ENCODE measurements around the gene OGT. TPM values are rescaled to one million over a fixed set of nuclear protein-coding genes. Genes with fewer than 3 reads are reported as not detected.

The OGT gene
- total RNA-seq, 3 donors from 2014 or later = 150 to 198 (median 166) TPM

DNA sequence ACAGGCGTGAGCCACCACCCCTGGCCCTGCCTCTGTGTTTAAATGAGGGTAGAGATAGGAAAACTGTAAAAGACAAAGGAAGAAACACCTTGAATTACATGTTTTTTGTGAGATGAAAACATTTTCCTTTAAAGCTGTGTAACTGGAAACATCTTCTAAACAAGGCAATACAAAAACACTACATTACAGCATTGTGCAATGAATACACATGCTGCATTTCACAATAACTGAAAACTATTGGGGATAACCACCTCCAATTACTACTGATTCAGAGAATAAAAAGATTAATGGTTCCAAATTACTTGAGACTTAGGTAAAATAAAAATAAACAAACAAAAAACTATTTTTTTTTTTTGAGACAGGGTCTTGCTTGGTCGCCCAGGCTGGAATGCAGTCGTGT is 7.6 kb upstream of the OGT start:
- Mint-ChIP-seq H3K4me1 (ENCODE audit: low read depth) (peaks cover 2% of the 10 kb centered on the region), H3K4me3 (no peak overlapping the region), H3K36me3 (ENCODE audit: insufficient read depth) (no peaks in the 10 kb centered on the region), H3K9me3 (no peaks in the 10 kb centered on the region), H3K27me3 (ENCODE audit: low read depth) (no peaks in the 10 kb centered on the region)
- DNase-seq (no peak), ATAC-seq (no peak)

DNA sequence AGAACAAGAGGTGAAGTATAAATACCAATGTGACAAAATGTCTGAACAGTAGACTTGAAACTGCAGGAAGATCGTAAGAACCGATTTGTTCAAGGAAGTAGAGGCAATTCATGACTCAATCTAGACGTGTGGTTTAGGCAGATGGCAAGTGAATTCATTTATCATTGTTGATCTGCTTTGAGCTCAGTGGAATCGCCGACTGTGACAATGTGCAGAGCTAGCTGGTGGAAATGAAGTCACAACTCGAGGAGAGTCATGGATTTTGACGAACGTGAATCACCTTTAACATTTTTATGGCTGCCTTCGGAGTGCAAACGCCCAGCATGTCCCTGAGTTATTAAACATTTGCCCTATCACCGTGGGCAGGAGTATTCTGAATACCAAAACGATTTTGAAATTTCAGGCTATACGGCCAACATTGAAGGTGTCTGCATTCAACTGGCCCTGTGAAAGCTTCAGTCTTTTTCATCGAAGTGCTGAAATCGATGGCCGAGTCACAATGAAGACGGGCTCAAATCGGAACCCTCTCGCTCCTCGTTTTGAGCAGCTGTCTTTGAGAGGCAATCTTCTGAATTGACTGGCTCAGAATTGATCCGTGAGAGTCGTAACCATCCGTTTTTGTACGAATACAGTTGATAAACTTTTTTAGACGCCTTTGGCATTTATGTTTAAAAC is 689 bp upstream of the OGT start:
- ATAC-seq = peak; percentile 69 to 73

DNA sequence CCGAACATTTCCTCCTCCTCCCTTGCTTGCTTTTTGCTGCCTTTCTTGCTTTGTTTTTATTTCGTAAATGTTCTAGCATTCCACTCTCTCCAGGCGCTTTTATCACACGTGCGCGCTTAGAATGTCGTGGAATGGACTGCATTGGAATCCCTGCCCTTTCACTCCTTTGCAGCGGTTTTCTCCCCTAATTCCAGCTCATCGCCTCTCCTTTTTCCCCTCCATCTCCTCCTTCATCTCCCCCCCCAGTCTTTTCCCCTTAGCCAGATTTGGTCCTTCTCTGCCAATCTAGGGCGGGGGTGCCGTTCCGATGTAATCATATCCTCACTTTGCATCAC is 579 bp downstream of the OGT start:
- Mint-ChIP-seq H3K4me1 (ENCODE audit: low read depth) (peaks cover 14% of the 10 kb centered on the region), H3K4me3 (peak overlapping the region; percentile 92), H3K27me3 (ENCODE audit: low read depth) (no peaks in the 10 kb centered on the region)

More for the DNA sequence above, 689 bp upstream of the OGT start:
- Mint-ChIP-seq H3K4me3 (peak overlapping the region; percentile 92), H3K4me1 (ENCODE audit: low read depth) (peaks cover 12% of the 10 kb centered on the region), H3K36me3 (ENCODE audit: insufficient read depth) (peaks cover 14% of the 10 kb centered on the region), H3K9me3 (no peaks in the 10 kb centered on the region), H3K27me3 (ENCODE audit: low read depth) (no peaks in the 10 kb centered on the region)
- DNase-seq = peak; percentile 52

DNA sequence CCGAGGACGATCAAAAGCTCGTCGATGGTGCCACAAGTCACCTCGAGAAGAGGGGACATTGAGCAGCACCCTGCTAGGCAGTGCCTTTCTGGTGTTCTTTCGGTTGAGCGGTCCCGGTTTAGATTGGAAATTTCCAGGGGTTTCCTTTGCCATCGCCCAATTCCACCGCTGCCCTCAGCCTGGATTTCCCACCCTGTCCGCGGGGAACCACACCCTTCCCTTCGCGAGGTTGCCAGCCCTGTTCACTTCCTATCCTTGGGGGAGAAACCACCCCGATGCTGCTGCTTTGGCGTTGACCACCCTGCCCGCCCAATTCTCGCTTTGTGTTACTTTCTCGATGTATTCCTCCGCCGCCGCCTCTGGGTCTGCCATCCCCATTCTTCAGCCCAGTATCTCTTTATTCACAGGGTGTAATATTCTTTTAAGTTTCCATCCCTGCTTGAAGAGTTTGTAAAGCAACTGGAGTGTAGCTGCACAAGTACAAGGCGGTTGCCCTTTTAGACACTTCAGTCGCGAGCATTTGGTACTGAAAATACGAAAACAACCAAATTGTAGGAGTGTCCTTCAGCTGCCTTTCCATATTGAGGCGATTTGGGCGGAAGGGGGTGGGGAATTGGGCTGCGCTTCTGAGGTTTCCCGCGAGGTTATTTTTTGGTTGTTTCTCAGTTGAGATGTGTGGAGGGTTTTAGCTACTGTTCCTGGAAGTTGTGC is 1.1 kb downstream of the OGT start:
- H3K36me3 Mint-ChIP-seq (ENCODE audit: insufficient read depth) = peaks cover 21% of the 10 kb centered on the region
- H3K27me3 Mint-ChIP-seq (ENCODE audit: low read depth) = no peaks in the 10 kb centered on the region
- ATAC-seq = peak; percentile 8 to 11
- peak overlapping the region; percentile 92 for H3K4me3 Mint-ChIP-seq
- H3K9me3 Mint-ChIP-seq = no peaks in the 10 kb centered on the region
- DNase-seq = peak; percentile 52
- H3K4me1 Mint-ChIP-seq (ENCODE audit: low read depth) = peaks cover 16% of the 10 kb centered on the region

More for the DNA sequence above, 579 bp downstream of the OGT start:
- DNase-seq = no peak
- Mint-ChIP-seq H3K36me3 (ENCODE audit: insufficient read depth) (peaks cover 20% of the 10 kb centered on the region), H3K9me3 (no peaks in the 10 kb centered on the region)
- no peak for ATAC-seq

DNA sequence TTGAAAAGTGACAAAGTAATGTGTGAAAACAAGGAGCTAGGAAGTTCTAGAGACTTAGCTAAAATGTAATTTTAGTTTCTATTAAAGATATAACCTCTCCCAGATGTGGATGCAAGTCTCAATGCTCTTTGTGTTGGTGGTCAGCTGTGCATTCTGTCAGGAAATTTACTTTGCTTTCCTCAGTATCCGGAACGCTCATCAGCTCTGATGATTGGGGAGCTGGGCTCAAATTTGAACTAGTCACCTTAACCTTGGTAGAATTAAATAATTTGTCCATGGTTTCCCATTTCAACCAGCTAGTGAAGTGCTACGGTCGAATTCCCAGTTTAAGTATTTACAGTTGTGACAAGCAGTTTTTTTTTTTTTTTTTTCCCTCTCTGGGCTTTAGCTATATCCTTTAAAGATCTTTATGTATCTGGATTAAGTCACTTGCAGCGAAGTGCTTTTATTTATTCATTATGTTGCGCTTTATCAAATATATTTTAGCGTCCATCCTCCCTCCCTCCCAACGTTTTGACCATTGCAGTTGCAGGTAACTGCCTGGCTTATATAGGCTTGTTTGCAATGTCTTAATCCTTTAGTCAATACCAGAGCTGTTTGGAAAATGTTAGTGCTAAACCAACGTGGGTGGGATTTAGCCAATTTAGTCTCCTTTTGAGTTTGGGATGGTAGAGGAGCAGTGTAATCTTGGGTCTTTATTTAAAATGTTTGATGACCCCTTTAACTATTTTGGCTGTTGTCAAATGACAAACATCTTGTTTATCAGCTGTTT is 2.1 kb downstream of the OGT start:
- Mint-ChIP-seq H3K36me3 (ENCODE audit: insufficient read depth) (peaks cover 21% of the 10 kb centered on the region), H3K9me3 (no peaks in the 10 kb centered on the region), H3K4me1 (ENCODE audit: low read depth) (peaks cover 16% of the 10 kb centered on the region), H3K4me3 (peak overlapping the region; percentile 92), H3K27me3 (ENCODE audit: low read depth) (no peaks in the 10 kb centered on the region)
- no peak for DNase-seq
- no peak for ATAC-seq

DNA sequence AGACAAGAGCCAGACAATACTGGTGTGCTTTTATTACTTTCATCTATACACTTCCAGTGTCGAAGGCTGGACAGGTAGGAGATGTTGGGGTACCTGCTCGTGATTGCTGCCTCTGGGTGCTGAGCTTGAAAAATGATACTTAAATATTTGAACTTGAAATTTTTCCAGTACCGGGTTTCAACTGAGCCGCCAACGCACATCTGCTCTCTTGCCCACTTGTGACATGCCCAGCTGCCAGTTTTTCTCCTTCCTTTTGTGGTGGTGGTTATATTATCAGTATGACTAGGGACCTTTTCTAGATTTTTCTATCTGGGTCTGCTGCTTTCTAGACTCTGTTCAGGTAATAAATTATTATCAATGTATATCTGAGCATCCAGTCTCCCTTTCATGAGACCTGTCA is 3.4 kb downstream of the OGT start:
- H3K27me3 Mint-ChIP-seq (ENCODE audit: low read depth) = no peaks in the 10 kb centered on the region
- peaks cover 26% of the 10 kb centered on the region for H3K36me3 Mint-ChIP-seq (ENCODE audit: insufficient read depth)
- H3K4me3 Mint-ChIP-seq = peak overlapping the region; percentile 92
- H3K9me3 Mint-ChIP-seq = no peaks in the 10 kb centered on the region
- DNase-seq (peak; percentile 15), ATAC-seq (no peak)
- peaks cover 20% of the 10 kb centered on the region for H3K4me1 Mint-ChIP-seq (ENCODE audit: low read depth)

DNA sequence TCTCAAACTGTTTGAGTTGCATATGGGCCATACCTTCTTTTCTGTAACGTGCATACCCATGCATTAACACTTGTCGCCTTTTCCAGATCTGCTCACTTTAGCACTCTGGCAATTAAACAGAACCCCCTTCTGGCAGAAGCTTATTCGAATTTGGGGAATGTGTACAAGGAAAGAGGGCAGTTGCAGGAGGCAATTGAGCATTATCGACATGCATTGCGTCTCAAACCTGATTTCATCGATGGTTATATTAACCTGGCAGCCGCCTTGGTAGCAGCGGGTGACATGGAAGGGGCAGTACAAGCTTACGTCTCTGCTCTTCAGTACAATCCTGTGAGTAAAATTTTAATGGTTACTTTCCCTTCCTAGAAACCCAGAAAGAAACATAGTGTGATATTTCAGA is 4.8 kb downstream of the OGT start:
- H3K27me3 Mint-ChIP-seq (ENCODE audit: low read depth) = no peaks in the 10 kb centered on the region
- H3K9me3 Mint-ChIP-seq = no peaks in the 10 kb centered on the region
- no peak for ATAC-seq
- H3K36me3 Mint-ChIP-seq (ENCODE audit: insufficient read depth) = peaks cover 30% of the 10 kb centered on the region
- peak overlapping the region; percentile 92 for H3K4me3 Mint-ChIP-seq
- peaks cover 28% of the 10 kb centered on the region for H3K4me1 Mint-ChIP-seq (ENCODE audit: low read depth)
- no peak for DNase-seq

DNA sequence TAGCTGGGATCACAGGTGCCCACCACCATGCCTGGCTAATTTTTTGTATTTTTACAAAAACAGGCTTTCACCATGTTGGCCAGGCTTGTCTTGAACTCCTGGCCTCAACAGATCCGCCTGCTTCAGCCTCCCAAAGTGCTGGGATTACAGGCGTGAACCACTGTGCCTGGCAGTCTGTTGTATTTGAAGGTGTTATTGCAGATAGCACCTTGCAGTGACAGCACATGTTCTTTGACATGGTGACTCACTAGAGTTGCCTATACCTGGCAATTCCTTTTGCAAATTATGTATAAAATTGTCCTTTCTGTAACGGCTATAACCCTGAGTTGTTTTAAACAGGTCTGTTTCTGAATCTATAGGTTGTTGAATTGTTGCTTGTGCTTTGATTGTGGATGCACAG is 7.9 kb downstream of the OGT start:
- Mint-ChIP-seq H3K27me3 (ENCODE audit: low read depth) (no peaks in the 10 kb centered on the region), H3K9me3 (no peaks in the 10 kb centered on the region), H3K36me3 (ENCODE audit: insufficient read depth) (peaks cover 31% of the 10 kb centered on the region), H3K4me3 (peak overlapping the region; percentile 92), H3K4me1 (ENCODE audit: low read depth) (peaks cover 47% of the 10 kb centered on the region)
- DNase-seq (no peak), ATAC-seq (peak; percentile 33 to 39)

DNA sequence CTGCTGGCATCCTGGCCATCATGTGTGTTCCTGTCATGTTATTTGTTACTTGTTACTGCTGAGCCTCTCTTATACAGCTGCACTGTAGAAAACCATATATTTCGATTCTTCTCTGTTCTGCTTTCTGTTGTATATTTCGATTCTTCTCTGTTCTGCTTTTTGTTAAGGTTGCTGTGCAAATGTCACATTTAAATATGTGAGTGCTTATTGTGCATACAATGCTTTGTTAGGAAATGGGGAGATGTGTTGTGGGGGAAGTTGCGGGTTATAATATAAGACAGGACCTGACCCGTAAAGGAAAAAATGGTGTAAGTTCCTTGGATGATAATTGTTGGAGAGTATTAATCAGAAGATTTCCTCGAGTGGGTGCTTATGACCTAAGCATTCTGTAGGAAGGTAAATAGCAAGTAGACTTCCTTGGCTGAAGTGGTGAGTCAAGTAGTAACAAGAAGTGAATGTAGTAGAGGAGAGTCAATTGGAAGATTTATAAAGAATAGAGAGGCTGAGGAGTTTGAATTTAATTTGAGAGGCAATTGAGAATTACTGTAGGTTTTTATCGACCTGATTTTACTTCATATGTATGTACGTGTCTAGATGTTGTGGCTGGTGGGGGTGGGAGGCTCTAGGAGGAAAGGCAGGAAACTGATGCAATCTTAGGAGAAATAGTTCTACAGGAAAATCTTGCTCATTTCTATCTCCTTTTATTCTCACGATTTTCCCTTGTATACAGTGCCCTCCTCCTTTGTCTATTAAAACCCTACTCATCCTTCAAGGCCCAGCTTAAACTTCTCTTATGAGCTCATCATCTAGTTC is 8.5 kb downstream of the OGT start:
- Mint-ChIP-seq H3K4me1 (ENCODE audit: low read depth) (peaks cover 51% of the 10 kb centered on the region), H3K9me3 (no peaks in the 10 kb centered on the region), H3K36me3 (ENCODE audit: insufficient read depth) (peaks cover 34% of the 10 kb centered on the region), H3K27me3 (ENCODE audit: low read depth) (no peaks in the 10 kb centered on the region), H3K4me3 (peak overlapping the region; percentile 92)
- DNase-seq = no peak
- ATAC-seq = peak; percentile 49 to 51

DNA sequence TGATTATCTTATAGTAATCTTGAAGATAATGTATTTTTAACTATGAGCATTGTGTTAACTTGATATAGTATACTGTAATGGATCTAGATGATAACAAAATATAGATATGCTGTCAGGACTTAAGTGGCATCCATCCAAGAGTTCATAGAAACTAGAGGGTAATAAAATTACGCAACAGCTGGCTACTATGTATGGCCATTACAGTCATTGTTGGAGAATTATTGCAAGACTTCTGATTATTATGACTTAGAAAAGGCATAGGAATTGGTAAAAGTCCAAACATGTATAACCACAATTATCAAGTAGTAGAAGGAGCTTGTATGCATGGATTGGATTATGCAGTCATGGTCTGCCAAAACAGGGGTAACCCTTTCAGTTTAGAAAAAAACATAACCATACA is 9.5 kb downstream of the OGT start:
- DNase-seq = no peak
- Mint-ChIP-seq H3K4me1 (ENCODE audit: low read depth) (peaks cover 56% of the 10 kb centered on the region), H3K9me3 (no peaks in the 10 kb centered on the region), H3K36me3 (ENCODE audit: insufficient read depth) (peaks cover 34% of the 10 kb centered on the region), H3K27me3 (ENCODE audit: low read depth) (no peaks in the 10 kb centered on the region), H3K4me3 (peak overlapping the region; percentile 92)
- ATAC-seq = no peak

DNA sequence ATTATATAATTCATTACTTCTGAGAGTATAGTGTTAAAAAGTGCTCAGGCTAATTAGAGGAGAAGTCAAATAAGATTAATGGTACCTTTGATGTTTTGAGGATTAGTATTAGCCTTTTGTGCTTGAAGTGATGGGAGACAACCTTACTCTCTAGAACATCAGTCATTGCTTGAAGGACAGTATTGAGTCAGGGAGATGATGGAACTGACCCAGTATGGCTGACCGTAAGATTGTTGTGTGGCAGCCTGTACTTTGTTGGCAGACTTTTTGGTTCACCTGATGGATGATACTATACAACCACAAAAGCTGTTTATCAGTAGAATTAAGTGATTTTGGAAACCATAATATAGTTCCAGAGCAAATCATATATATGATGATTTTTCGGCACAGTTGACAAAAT is 9.9 kb downstream of the OGT start:
- peaks cover 33% of the 10 kb centered on the region for H3K36me3 Mint-ChIP-seq (ENCODE audit: insufficient read depth)
- peaks cover 56% of the 10 kb centered on the region for H3K4me1 Mint-ChIP-seq (ENCODE audit: low read depth)
- ATAC-seq = no peak

DNA sequence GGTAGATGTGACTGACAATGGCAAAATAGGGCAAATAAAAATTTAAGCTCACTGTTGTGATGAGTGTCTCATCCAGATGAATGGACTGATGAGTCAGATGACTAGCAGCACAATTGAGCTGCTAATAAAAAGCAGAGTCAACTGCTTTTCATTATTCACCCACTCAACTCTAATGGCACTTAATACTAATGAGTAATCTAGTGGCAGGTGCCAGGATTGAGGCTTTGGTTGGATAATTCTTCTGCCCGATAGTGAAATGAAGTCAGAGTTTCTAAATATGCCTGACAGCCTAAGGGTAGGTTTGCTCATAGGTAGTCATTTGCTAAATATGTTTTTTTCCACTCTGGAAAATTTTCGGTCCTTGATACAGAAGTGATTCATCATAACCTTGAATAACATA is 10.4 kb downstream of the OGT start:
- H3K9me3 Mint-ChIP-seq = no peaks in the 10 kb centered on the region
- peak overlapping the region; percentile 92 for H3K4me3 Mint-ChIP-seq
- peaks cover 32% of the 10 kb centered on the region for H3K36me3 Mint-ChIP-seq (ENCODE audit: insufficient read depth)

More for the DNA sequence above, 9.9 kb downstream of the OGT start:
- H3K9me3 Mint-ChIP-seq = no peaks in the 10 kb centered on the region
- no peaks in the 10 kb centered on the region for H3K27me3 Mint-ChIP-seq (ENCODE audit: low read depth)
- H3K4me3 Mint-ChIP-seq = peak overlapping the region; percentile 92
- no peak for DNase-seq

DNA sequence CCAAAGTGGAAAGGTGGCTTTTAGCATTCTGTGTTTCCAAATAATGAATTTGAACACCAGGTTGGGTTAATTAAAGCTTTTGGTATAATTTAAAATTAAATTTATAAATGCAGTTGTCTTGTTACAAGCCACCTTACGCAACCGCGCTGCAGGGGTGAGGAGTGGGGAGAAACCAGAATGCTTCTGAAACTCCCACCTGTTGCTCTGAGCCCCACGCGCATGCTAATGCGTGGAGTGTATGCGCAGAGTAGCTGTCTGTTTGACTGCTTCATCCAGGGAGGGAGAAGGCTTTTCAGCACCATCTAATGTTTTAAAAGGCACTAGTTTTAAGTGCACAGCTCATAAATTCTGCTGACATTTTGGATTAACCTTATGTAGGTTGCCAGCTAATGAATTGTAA is 12.5 kb downstream of the OGT start:
- Mint-ChIP-seq H3K9me3 (no peaks in the 10 kb centered on the region), H3K27me3 (ENCODE audit: low read depth) (no peaks in the 10 kb centered on the region), H3K4me3 (peak overlapping the region; percentile 46), H3K4me1 (ENCODE audit: low read depth) (peaks cover 55% of the 10 kb centered on the region), H3K36me3 (ENCODE audit: insufficient read depth) (peaks cover 32% of the 10 kb centered on the region)
- no peak for ATAC-seq
- no peak for DNase-seq

More for the DNA sequence above, 10.4 kb downstream of the OGT start:
- Mint-ChIP-seq H3K4me1 (ENCODE audit: low read depth) (peaks cover 59% of the 10 kb centered on the region), H3K27me3 (ENCODE audit: low read depth) (no peaks in the 10 kb centered on the region)
- DNase-seq (no peak), ATAC-seq (peak; percentile 56 to 59)

DNA sequence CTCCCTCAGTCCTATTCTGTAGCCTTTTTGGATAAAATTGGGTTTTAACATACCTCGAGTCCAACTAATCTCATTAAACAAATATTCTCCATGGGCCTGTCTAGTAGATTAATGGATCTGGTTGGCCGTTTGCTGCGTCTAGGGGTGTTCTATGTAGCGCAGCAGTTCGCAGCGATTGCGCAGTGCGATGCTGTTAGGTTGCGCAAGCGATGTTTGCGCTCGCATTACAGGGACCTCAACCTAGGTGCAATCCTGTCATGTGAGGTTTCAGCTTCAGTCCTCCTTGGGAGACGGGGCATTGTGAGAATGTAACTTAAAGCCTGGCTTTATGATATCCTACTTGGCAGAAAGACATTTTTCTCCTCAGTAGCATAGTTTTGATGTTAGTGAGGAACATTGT is 14.0 kb downstream of the OGT start:
- DNase-seq = no peak
- Mint-ChIP-seq H3K4me1 (ENCODE audit: low read depth) (peaks cover 47% of the 10 kb centered on the region), H3K27me3 (ENCODE audit: low read depth) (no peaks in the 10 kb centered on the region), H3K36me3 (ENCODE audit: insufficient read depth) (peaks cover 29% of the 10 kb centered on the region), H3K4me3 (no peak overlapping the region), H3K9me3 (no peaks in the 10 kb centered on the region)
- ATAC-seq = no peak
